HFFc6 (cell line): ENCODE data around the gene FOXO1. TPM values are rescaled to one million over a fixed set of nuclear protein-coding genes. Genes with fewer than 3 reads are reported as not detected.

Source experiments
- DNase-seq: peaks from one replicate; pipeline ENCODE4 v3.0.0-alpha.2; 2018
- H3K27ac Mint-ChIP-seq: 2 replicates; pipeline ENCODE4 v1.8.0; 2020; ENCODE audit warnings: mild to moderate bottlenecking, mixed read lengths
- H3K27me3 Mint-ChIP-seq: 2 replicates; pipeline ENCODE4 v1.8.0; 2021; ENCODE audit warnings: mild to moderate bottlenecking, moderate library complexity, mixed read lengths; ENCODE audit not compliant: insufficient read depth
- H3K36me3 Mint-ChIP-seq: 2 replicates; pipeline ENCODE4 v1.8.0; 2021; ENCODE audit warnings: low read depth, mixed read lengths
- H3K4me1 Mint-ChIP-seq: 2 replicates; pipeline ENCODE4 v1.8.0; 2020; ENCODE audit warnings: low read depth, mixed read lengths
- H3K4me3 Mint-ChIP-seq: 2 replicates; pipeline ENCODE4 v1.8.0; 2020; ENCODE audit warnings: mild to moderate bottlenecking, moderate library complexity, mixed read lengths
- H3K9me3 Mint-ChIP-seq: 2 replicates; pipeline ENCODE4 v1.8.0; 2020; ENCODE audit warnings: mild to moderate bottlenecking, mixed read lengths
- total RNA-seq, 6 experiments: library from RNA; stranded (reverse); fragmentation: NEBNext Ultra II Directional; extraction: Animal tissue kit (Norgen Biotek cat#: 25700); gene quantifications; 2 replicates in 1 of 6; 3 replicates in 5 of 6; pipeline ENCODE4 v1.2.3, GENCODE V29; 2021
- TF ChIP-seq, protein P1 (sequence below): fragments of 200-600 bp; sonication (generic); IDR thresholded peaks from 2 replicates; pipeline ENCODE4 v1.5.0; 2021; ENCODE audit warnings: antibody characterized with exemption, mild to moderate bottlenecking

The FOXO1 gene
- total RNA-seq, 6 experiments from 2014 or later: 0.48 to 1.1 (median 0.63) TPM

DNA sequence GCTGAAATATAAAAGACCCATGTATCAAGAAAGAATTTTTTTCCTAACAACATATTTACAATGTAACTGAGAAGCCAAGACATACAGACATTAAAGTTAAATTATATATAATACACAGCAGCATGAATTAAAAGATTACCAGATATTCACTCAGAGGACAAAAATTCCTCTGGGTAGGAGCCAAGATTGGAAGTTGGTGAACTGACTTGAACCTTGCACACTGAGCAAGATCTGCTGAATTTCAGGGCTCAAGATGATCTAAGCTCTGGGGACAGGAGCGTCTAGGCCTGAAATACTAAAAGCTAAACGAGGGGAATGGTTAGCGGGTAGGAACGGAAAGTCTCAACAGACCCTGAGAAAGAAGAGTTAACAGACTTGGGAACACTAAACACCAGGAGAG lies 8.5 kb downstream of the FOXO1 start:
- H3K9me3 Mint-ChIP-seq: no peaks in the 10 kb centered on the region
- H3K4me3 Mint-ChIP-seq: no peak overlapping the region
- TF ChIP-seq, protein P1, sequence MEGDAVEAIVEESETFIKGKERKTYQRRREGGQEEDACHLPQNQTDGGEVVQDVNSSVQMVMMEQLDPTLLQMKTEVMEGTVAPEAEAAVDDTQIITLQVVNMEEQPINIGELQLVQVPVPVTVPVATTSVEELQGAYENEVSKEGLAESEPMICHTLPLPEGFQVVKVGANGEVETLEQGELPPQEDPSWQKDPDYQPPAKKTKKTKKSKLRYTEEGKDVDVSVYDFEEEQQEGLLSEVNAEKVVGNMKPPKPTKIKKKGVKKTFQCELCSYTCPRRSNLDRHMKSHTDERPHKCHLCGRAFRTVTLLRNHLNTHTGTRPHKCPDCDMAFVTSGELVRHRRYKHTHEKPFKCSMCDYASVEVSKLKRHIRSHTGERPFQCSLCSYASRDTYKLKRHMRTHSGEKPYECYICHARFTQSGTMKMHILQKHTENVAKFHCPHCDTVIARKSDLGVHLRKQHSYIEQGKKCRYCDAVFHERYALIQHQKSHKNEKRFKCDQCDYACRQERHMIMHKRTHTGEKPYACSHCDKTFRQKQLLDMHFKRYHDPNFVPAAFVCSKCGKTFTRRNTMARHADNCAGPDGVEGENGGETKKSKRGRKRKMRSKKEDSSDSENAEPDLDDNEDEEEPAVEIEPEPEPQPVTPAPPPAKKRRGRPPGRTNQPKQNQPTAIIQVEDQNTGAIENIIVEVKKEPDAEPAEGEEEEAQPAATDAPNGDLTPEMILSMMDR: no peak
- H3K4me1 Mint-ChIP-seq: no peaks in the 10 kb centered on the region; the same call in 1 of the 2 replicates
- H3K27ac Mint-ChIP-seq: no peak overlapping the region
- peaks cover 3% of the 10 kb centered on the region; the same call in 1 of the 2 replicates for H3K27me3 Mint-ChIP-seq
- DNase-seq: no peak
- no peaks in the 10 kb centered on the region for H3K36me3 Mint-ChIP-seq

- TF ChIP-seq, protein P1: no peak
- no peaks in the 10 kb centered on the region; the same call in 1 of the 2 replicates for H3K4me1 Mint-ChIP-seq
- H3K36me3 Mint-ChIP-seq: no peaks in the 10 kb centered on the region
- H3K9me3 Mint-ChIP-seq: no peaks in the 10 kb centered on the region
- peaks cover 5% of the 10 kb centered on the region for H3K27me3 Mint-ChIP-seq
- H3K4me3 Mint-ChIP-seq: no peak overlapping the region
- DNase-seq: no peak
- no peak overlapping the region for H3K27ac Mint-ChIP-seq
Measured at GRCh38 chr13:40657307-40657706, 9.1 kb downstream of the FOXO1 start.

DNA sequence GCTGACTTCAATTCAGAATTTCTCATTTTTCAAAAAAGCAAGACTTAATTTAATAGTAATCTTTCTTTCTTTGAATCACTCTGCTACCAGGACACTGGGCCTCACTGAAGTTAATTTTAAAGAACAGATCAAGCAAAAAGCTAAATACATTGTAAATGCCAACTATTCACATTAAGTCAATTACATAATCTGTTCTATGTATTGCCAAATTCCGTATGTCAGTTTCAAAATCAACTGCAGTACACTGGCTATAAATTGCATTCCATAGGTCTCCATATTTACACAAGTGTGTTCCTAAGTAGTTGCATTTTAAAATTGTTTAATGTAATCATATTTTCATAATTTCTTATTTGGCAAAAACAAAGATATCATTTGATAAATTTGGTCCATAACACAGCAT lies 10.1 kb downstream of the FOXO1 start:
- Mint-ChIP-seq H3K27me3 (peaks cover 6% of the 10 kb centered on the region), H3K36me3 (no peaks in the 10 kb centered on the region)
- TF ChIP-seq, protein P1: no peak

DNA sequence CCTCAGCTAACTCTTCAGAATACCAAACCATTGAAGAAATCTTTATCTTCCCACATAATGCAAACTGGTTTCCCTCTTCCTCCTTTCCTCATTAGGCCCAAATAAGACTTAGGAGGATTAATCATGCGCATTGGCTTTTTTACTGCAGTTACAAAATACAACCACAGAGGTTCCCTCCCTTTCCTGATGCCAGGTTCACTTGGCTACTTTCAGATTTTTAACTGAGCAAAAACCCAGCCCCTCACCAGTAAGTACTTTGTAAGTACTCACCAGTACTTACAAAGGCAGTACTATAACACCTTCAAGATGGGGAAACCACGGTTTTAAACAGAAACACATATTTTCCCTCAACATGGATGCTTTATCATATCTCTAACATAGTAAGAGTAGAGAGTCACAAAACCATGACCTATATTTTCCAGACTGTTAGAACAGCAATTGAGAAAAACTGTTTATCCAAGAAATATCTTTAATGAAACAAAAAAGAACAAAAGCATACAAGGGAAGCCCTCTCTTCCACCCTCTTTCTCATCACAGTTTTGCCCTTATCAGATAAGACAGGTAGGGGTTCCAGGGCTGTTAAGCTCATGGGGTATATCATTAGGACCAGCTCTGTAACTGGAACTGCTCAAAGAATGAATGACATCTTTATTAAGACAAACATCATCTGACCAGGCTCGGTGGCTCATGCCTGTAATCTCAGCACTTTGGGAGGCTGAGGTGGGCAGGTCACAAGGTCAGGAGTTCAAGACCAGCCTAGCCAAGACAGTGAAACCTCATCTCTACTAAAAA lies 12.7 kb downstream of the FOXO1 start:
- H3K36me3 Mint-ChIP-seq: no peaks in the 10 kb centered on the region
- no peak for DNase-seq
- H3K27me3 Mint-ChIP-seq: peaks cover 4% of the 10 kb centered on the region
- H3K4me3 Mint-ChIP-seq: no peak overlapping the region
- peaks cover 13% of the 10 kb centered on the region for H3K4me1 Mint-ChIP-seq
- TF ChIP-seq, protein P1: no peak
- H3K27ac Mint-ChIP-seq: no peak overlapping the region; the same call in 1 of the 2 replicates
- H3K9me3 Mint-ChIP-seq: no peaks in the 10 kb centered on the region

More for the DNA sequence above, 10.1 kb downstream of the FOXO1 start:
- no peaks in the 10 kb centered on the region for H3K9me3 Mint-ChIP-seq
- H3K4me3 Mint-ChIP-seq: no peak overlapping the region
- H3K4me1 Mint-ChIP-seq: no peaks in the 10 kb centered on the region; the same call in 1 of the 2 replicates
- H3K27ac Mint-ChIP-seq: no peak overlapping the region
- no peak for DNase-seq

GRCh38 chr13:40652588-40652940 lies 13.9 kb downstream of the FOXO1 start:
- Mint-ChIP-seq H3K27me3 (peaks cover 3% of the 10 kb centered on the region), H3K27ac (no peak overlapping the region), H3K9me3 (no peaks in the 10 kb centered on the region), H3K4me1 (peaks cover 13% of the 10 kb centered on the region), H3K36me3 (no peaks in the 10 kb centered on the region), H3K4me3 (no peak overlapping the region)
- TF ChIP-seq, protein P1: no peak
- no peak for DNase-seq
